GM23248 (cell line): Measurements from ENCODE around the gene SRR.

Experiments
- EZH2 ChIP-seq: fragments of 200-600 bp; sonication (generic); IDR thresholded peaks from 2 replicates; pipeline ENCODE4 v1.6.1; 2018; ENCODE audit warnings: antibody characterized with exemption, mild to moderate bottlenecking; ENCODE audit not compliant: insufficient read depth, poor library complexity, severe bottlenecking
- EZH2phosphoT487 ChIP-seq: fragments of 200-600 bp; sonication (generic); IDR thresholded peaks from 2 replicates; pipeline ENCODE4 v1.6.1; 2018; ENCODE audit warnings: antibody characterized with exemption, moderate library complexity, mild to moderate bottlenecking, low read depth; ENCODE audit not compliant: insufficient read depth

GRCh38 chr17:2266865-2267228, 36.9 kb upstream of the SRR start:
- TF ChIP-seq EZH2 = no peak
- TF ChIP-seq EZH2phosphoT487 = no peak
